Gastroesophageal sphincter (tissue), 4 donors: ENCODE results near the gene TBX21. TPM values are rescaled to one million over a fixed set of nuclear protein-coding genes. Genes with fewer than 3 reads are reported as not detected.

ENCODE experiments used
- ATAC-seq: fragments of 150-250 bp; one replicate; pipeline ENCODE4 v1.9.1; 2016; ENCODE audit warnings: mild to moderate bottlenecking, moderate library complexity
- H3K27ac ChIP-seq, 4 donors: fragments of 200-600 bp; sonication (generic) in 3 of 4; 1 replicate in 3 of 4; 2 replicates in 1 of 4; pipeline ENCODE4 v1.5.1; 2016 to 2019
- H3K27me3 ChIP-seq: fragments of 200-600 bp; sonication (generic); one replicate; pipeline ENCODE4 v1.5.1; 2019
- H3K36me3 ChIP-seq, 2 donors: fragments of 200-600 bp; sonication (generic); one replicate each; pipeline ENCODE4 v1.5.1; 2019; ENCODE audit warnings: control low read depth in 1 of 2
- H3K4me1 ChIP-seq, 3 donors: fragments of 200-600 bp; sonication (generic); 1 replicate in 2 of 3; 2 replicates in 1 of 3; pipeline ENCODE4 v1.5.1; 2016 to 2019; ENCODE audit warnings: control low read depth in 2 of 3
- H3K4me3 ChIP-seq, 2 donors: fragments of 200-600 bp; sonication (generic); one replicate each; pipeline ENCODE4 v1.5.1; 2019; ENCODE audit warnings: mild to moderate bottlenecking in 1 of 2, moderate library complexity in 1 of 2
- H3K9me3 ChIP-seq, 3 donors: fragments of 200-600 bp; sonication (generic); one replicate each; pipeline ENCODE4 v1.5.1; 2017 to 2019; ENCODE audit warnings: control low read depth in 2 of 3
- CTCF ChIP-seq, 4 experiments: fragments of 200-600 bp in 2 of 4; fragments of 450-650 bp in 2 of 4; sonication (generic) in 1 of 4; IDR thresholded peaks; one replicate each; pipeline ENCODE4 v1.5.1; 2017 to 2019; ENCODE audit warnings: antibody characterized with exemption in 4 of 4, mild to moderate bottlenecking in 2 of 4, moderate library complexity in 2 of 4
- EP300 ChIP-seq: sonication (generic); formaldehyde crosslinking; IDR thresholded peaks from one replicate; pipeline ENCODE4 v1.6.1; 2017; ENCODE audit warnings: antibody characterized with exemption, mild to moderate bottlenecking
- POLR2A ChIP-seq, 2 donors: fragments of 450-650 bp; IDR thresholded peaks; one replicate each; pipeline ENCODE4 v1.6.1; 2017; ENCODE audit warnings: antibody characterized with exemption in 2 of 2, mild to moderate bottlenecking in 2 of 2, moderate library complexity in 1 of 2
- POLR2AphosphoS5 ChIP-seq: sonication (generic); formaldehyde crosslinking; IDR thresholded peaks from one replicate; pipeline ENCODE4 v1.6.1; 2017; ENCODE audit warnings: antibody characterized with exemption
- WGBS, 2 donors: methylation state at CpG; one replicate each; pipeline ENCODE4 v1.1.5; 2018; ENCODE audit warnings: low coverage in 1 of 2; 5-methylcytosine and 5-hydroxymethylcytosine counted together
- total RNA-seq, 4 donors: library from RNA; depleted of rRNA; stranded (reverse); fragments of >200 nt; gene quantifications; one replicate each; pipeline ENCODE4 v1.1.0, GENCODE V29; 2016

Gene TBX21
- total RNA-seq, 4 donors from 2014 or later = 0.94 to 1.1 TPM; not detected in 2

- ATAC-seq = peak; percentile 41
- no peak for TF ChIP-seq POLR2AphosphoS5
- no peak for TF ChIP-seq CTCF (IDR thresholded peaks at IDR 0.05)
- no peak for TF ChIP-seq EP300
- TF ChIP-seq POLR2A (IDR thresholded peaks at IDR 0.05) = peak in 1 of 2 donors; percentile 32
- WGBS, 2 donors = no CpG with 5 or more reads among the region's 47 CpGs
Observed at GRCh38 chr17:47695429-47696376, 37.3 kb upstream of the TBX21 start.

GRCh38 chr17:47696717-47697642 is 36.1 kb upstream of the TBX21 start:
- 54 to 62% methylated on average over 3 to 5 of the region's 11 CpGs for WGBS, 2 donors

More at GRCh38 chr17:47695429-47696376, 37.3 kb upstream of the TBX21 start:
- peak overlapping the region; percentile 4 to 95 (median 89) for H3K27ac ChIP-seq
- H3K4me1 ChIP-seq = peaks cover 0 to 46% (median 22%) of the 10 kb centered on the region in 3 donors
- H3K27me3 ChIP-seq = no peaks in the 10 kb centered on the region
- H3K36me3 ChIP-seq = peaks cover 0 to 31% of the 10 kb centered on the region in 2 donors
- H3K9me3 ChIP-seq = no peaks in the 10 kb centered on the region
- peak overlapping the region; percentile 86 to 92 for H3K4me3 ChIP-seq

GRCh38 chr17:47697906-47698711 is 34.9 kb upstream of the TBX21 start:
- WGBS, 2 donors = 75 to 80% methylated on average over 4 to 5 of the region's 9 CpGs
- H3K9me3 ChIP-seq = no peaks in the 10 kb centered on the region
- no peak overlapping the region for H3K4me3 ChIP-seq
- no peaks in the 10 kb centered on the region for H3K27me3 ChIP-seq
- no peak for ATAC-seq
- H3K27ac ChIP-seq = no peak overlapping the region
- TF ChIP-seq EP300 = no peak
- TF ChIP-seq POLR2AphosphoS5 = no peak
- TF ChIP-seq POLR2A (IDR thresholded peaks at IDR 0.05) = no peak
- TF ChIP-seq CTCF (IDR thresholded peaks at IDR 0.05) = no peak
- H3K36me3 ChIP-seq = peaks cover 0 to 44% of the 10 kb centered on the region in 2 donors
- peaks cover 0 to 52% (median 18%) of the 10 kb centered on the region in 3 donors for H3K4me1 ChIP-seq

More at GRCh38 chr17:47696717-47697642, 36.1 kb upstream of the TBX21 start:
- Histone ChIP-seq H3K27me3 (no peaks in the 10 kb centered on the region), H3K4me1 (peaks cover 0 to 52% (median 22%) of the 10 kb centered on the region in 3 donors), H3K27ac (peak overlapping the region in 3 of 4 donors; percentile 10 to 95 (median 86)), H3K36me3 (peaks cover 0 to 44% of the 10 kb centered on the region in 2 donors), H3K4me3 (no peak overlapping the region), H3K9me3 (no peaks in the 10 kb centered on the region)
- no peak for ATAC-seq
- no peak for TF ChIP-seq POLR2A (IDR thresholded peaks at IDR 0.05)
- no peak for TF ChIP-seq POLR2AphosphoS5
- TF ChIP-seq CTCF (IDR thresholded peaks at IDR 0.05) = no peak
- no peak for TF ChIP-seq EP300

- no peak for ATAC-seq
- H3K36me3 ChIP-seq = peaks cover 0 to 44% of the 10 kb centered on the region in 2 donors
- H3K27me3 ChIP-seq = no peaks in the 10 kb centered on the region
- WGBS, 2 donors = 39 to 87% methylated on average over 3 to 9 of the region's 25 CpGs
- no peak overlapping the region for H3K4me3 ChIP-seq
- TF ChIP-seq POLR2AphosphoS5 = no peak
- peak in 3 of 4 experiments; percentile 63 to 96 (median 81) for TF ChIP-seq CTCF (IDR thresholded peaks at IDR 0.05)
- no peaks in the 10 kb centered on the region for H3K9me3 ChIP-seq
- peaks cover 0 to 45% (median 16%) of the 10 kb centered on the region in 3 donors for H3K4me1 ChIP-seq
- no peak overlapping the region for H3K27ac ChIP-seq
Observed at GRCh38 chr17:47698749-47699535, 34.1 kb upstream of the TBX21 start.
